CD4-positive, alpha-beta T cell treated with Interferon gamma for 1 hour (primary cell): ENCODE data around the gene CD63.

Experiments
- DNase-seq: peaks from one replicate; pipeline ENCODE4 v3.0.0-alpha.2; 2020

Gene CD63

DNA sequence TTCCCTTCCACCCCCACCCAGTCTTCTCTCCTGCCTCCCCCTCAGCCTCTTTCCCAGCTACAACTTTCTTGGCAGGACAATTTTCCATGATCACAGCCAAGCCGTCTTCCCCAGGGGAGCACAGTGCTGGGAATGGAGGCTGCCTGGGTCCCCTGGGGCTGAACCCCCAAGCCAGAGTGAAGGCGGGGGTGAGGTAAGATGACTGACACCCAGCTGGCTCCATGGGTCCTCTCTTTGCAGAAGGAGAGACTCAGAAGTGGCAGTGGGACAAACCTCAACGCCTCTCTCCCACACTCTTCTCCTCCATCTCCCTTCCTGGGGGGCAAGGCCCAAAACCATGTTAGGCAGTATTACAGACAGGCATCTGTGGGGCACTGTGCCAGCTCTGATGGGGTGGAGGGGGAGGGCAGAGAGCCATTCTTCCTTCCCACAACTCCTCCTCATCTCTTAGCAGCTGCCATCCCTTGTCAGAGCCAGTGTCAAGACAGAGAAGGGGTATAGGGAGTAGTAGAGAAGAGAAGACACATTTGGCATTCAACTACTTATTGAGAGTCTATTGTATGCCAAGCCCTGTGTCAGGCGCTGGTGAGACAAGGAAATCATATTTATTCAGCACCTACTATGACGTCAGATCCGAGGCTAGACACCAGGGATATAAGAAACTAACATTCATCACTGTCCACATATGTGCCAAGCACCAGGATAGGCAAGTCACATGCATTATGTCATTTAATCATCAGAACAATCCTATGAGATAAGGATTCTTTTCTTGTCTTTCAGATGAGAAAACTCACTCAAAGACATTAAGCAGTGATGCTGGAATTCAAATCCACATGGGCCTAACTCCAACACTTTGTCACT, 24.7 kb downstream of the CD63 start:
- DNase-seq = no peak

DNA sequence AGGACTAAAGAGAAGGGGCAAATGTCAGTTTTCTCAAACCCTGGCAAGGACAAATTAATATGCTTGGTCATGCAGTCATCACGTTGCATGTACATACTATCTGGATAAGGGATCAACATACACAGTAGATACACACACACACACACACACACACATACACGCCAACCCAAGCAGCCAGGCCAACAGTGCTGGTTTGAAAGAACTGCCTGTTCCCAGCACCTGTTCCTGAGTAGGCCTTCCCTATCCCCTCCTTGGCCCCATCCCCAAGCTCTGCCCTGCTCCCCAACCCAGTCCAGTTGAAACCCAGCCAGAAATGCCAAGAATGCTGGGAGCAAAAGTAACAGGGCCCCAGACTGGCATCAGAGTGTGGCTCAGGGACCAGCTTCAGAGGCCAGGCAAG, 25.5 kb downstream of the CD63 start:
- no peak for DNase-seq

DNA sequence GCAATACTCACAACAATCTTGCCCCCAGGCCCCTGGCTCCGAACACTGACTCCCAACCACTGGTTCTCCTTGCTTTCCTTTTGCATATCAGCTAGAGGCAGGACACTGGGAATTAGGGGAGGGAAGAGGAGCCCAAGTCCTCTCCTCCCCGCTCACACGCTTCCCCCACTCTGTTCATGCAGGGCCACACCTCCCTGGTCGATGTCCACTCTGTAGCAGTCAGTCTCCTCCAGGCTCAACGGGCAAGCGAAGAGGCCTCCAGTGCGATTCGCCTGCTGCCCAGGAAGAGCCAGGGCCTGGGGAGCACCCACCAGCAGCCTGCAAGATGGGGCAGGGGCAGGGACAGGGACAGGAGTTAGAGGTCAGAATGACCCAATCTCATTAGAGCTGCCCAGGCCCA, 25.9 kb downstream of the CD63 start:
- DNase-seq = no peak

DNA sequence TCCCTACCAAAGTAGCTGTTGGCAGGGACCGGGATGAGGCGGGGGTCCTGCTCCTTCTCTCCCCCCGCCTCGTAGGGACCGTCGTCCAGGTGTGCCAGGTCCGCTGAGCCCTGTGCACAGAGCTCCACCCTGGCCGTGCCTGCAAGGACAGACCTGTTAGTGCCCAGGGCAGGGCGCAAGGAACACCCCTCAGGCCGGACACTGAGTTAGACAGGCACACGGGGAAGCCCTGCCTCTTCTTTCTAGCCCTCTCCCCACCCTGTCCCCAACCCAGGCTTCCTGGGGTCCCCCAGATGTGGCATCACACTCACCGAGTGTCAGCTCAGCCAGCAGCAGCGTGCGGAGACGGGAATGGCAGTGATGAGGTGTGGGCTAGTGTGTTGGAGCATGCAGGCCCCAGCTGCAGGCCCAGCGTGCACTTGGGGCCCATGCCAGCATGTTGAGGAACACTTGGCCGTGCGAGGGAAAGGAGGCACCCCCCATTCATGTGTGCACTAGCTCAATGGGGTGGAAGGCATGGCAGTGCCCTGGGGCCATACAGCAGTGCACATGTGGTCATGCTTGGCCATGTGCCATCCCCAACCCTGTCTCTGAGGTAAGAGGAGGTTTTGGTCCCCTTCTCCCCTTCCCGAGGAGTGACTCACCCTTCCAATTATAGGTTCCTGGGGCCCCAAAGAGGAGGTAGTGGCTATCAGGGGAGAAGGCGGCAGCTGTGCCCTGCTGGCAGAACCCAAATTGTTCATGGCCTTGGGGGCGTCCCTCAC, 28.4 kb downstream of the CD63 start:
- DNase-seq = no peak

DNA sequence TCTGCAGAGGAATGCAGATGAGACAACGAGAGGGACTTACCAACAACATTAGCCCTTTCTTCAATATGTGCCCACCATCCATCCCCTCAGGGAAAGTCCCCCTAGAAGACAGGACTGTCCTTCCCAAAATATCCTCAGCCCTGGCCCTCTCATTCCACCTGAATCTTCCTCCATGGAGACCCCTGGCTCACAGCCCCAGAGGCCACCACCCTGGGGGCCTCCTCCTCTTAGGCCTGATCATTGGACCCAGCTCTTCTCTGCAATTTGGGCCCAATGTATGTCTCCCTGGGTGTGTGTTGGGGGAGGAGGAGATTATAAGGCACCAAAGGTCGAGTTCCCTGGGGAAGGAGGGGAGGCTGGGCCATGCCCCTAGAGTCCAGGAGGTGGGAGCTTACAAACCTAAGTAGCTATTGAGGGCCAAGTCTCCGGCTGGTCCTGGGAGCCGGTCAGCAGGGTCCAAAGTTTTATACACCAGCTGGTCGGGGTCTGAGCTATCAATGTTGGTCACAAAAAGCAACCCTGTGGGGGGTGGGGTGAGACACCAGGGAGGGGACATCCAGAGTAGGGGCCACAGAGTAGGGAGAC, 29.2 kb downstream of the CD63 start:
- DNase-seq = no peak

DNA sequence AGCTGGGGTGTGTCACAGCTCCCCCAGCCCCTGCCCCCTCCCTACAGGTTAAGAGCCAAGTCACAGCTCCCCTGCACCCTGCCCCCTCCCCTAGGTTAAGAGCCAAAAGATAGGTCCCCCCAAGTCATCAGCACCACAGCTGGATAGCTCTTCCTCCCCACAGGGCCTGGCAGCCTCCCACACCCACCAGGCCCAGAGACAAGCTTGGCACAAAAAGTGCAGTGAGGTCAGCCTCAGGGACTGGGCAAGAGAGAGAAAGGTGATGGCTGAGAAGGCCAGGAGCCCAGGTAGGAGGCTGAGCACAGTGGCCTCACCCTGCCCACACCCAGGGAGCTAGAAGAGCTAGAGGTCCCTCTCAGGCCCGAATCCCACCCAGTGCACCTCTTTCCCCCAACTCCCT, 29.8 kb downstream of the CD63 start:
- DNase-seq = no peak

DNA sequence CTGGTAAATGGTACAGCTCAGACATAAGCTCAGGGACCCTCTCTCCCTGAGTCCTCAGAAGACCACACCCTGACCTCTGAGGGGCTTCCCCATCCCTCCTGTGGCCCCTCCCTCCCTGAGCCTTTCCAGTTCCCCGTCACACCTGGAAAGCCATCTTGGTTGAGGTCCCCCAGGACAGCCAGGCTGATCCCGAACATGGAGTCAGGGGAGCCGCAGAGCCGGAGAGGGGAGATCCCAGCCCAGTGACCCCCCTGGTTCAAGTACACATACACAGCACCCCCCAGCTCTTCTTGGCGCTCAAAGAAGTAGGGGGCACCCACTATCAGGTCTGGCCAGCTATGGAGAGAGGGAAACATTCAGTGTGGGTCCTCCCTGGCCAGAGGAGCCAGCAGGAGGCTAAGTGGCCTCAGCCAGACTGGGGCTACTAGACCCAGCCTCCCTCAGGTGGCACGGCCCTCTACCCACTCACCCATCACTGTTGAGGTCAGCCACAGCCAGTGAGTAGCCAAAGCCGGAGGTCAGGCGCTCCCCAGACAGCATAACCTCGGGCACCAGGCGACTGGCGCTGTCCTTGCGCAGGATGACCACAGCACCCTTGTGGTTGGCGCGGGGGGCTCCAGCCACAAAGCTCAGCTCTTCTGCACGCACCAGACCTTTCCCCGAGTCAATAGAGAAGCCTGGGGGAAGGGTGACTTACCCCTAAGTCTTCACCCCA, 30.4 kb downstream of the CD63 start:
- DNase-seq = no peak

DNA sequence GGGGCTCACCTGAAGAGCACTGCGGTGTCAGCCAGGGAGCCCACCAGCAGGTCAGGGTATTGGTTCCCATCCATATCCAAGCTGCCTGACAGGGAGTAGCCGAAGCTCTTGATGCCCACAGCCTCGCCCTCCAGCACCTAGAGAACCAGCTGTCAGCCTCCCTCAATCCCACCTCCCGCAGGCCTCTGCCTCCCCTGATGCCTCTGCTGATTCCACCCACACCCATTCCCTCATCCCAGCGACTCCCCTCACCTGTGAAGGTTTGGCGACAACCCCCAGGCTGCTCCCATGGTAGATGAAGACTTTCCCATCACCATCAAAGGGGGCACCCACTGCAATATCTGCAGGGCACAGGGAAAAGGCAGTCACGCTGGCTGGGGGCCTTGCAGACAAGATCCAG, 31.1 kb downstream of the CD63 start:
- no peak for DNase-seq

DNA sequence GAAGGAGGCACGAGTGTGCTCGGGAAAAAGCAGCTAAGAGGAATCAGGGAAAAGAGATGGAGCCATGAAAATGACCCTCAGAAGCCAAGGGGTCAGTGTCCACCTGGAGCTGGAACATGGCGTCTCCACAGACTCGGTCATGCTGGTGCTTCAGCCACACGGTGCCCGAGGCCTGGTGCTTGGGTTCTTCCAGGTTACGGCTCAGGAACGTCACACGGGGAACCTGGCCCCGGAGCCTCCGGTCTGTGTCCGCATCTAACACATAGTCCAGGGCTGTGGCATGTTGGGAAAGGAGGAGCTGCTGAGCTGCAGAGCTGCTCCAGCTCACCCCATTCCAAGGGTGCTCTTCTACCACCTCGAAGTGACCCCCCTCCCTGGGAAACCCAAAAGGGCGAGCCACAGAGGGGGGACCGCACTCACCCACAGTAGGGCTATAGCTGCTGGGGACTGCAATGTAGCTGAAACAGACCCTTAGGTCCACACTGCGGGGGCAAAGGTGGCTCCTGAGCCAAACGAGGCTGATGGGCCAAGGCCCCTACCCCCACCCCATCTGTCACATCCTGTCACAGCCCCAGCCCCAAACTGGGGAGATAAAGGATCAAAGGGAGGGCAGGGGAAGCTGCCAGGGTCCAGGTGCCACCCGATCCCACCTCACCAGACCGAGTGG, 31.9 kb downstream of the CD63 start:
- DNase-seq = no peak

DNA sequence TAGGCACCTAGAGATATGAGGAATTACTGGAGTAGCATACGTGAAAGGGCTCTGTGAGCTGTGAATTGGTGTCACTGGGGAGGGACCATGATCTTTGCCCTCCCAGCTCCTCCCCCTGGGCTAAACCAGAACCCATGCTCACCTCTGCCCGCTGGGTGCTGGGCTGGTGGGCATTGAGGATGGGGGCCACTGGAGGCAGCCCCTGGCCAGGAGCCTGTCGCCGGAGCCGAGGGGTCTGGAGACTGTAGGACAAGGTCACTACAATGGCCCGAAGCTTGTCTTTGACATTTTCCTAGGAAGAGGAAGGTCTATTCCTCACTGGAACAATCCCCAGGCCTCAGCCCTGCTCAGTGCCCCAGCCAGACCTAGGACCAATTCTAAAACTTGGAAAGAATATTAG, 32.7 kb downstream of the CD63 start:
- no peak for DNase-seq

DNA sequence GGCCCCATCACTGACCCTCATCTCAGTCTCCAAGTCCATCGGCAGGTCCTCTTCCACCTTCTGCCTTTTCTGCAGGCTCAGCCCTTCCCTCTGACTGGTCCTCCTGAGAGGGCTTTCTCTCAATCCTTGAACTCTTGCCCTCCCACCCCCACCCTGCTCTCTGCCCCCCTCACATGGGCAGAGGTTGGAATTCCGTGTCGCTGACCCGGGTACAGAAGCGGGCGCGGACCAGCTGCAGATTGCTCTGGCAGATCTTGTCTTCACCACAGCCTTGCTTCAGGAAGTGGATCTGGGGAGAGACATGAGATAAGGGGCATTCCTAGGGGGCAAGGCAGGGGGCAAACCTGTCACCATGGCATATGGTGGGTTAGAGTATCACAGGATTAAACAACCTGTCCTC, 33.5 kb downstream of the CD63 start:
- DNase-seq = no peak

DNA sequence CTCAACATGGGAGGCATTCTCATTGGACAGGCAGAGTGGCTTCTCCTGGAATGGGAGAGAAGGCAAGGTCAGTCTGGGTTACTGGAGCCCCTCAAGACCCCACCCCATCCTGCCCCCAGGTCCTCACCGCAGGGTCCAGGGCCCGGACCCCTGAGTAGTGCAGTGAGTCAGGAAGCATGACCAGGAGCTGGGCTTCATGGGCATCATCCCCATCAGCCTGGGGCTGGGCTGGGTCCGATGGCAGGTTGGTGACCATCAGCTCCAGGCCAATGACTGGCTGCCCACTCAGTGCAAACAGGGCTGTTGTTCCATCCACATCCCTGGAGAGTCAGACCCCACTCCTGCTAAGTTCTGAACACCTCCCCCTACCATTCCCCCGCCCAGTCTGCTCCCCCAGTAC, 34.2 kb downstream of the CD63 start:
- no peak for DNase-seq

DNA sequence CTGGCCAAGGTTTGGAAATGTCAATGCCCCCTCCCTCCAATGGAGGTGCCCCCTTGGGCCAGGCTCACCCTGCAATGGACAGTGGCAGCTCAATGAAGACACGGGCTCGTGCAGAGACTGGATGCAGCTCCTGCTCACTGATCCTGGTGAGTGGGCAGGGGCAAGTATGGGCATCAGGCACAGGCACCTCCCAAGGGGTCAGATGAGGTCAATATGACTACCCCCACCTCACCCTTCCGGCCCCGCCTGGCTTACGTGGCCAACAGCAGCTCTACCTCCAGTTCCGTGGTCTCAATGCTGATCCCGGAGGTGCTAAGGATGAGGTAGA, 34.7 kb downstream of the CD63 start:
- no peak for DNase-seq

DNA sequence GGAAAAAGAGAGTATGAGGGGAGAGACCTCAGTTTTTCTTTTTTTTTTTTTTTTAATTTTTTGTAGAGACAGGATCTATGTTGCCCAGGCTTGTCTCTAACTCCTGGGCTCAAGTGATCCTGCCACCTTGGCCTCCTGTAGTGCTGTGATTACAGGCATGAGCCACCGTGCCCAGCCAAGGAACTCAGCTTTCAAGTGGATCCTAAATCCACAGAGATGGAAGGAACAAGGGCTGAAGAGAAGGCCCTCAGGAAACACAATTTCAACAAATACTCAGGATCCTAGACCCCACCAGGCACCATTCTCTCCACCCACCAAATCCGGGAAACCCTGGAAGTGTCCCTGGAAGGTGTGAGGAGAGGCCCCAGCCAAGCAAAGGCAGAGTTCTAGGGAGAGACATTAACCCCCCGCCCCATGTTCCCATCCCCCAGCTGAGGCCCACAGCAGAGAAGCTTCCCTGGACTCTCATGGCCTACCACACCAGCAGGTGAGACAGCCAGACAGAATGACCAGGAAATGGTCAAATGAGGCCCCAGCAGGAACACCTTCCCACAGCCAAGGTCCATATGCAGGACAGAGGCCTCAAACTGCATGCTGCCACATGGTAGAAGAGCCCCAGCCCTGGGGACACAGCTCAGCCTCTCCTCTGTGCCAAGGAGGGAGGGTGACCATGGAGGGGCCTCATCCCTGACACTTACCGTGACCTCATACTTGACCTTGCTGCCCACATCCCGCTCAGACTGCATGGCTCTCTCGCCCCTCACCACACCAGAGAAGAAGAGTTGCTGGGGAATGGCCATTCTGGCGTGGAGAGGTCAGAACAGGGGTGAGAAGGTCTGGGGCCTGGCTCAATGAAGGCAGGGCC, 35.3 kb downstream of the CD63 start:
- no peak for DNase-seq

DNA sequence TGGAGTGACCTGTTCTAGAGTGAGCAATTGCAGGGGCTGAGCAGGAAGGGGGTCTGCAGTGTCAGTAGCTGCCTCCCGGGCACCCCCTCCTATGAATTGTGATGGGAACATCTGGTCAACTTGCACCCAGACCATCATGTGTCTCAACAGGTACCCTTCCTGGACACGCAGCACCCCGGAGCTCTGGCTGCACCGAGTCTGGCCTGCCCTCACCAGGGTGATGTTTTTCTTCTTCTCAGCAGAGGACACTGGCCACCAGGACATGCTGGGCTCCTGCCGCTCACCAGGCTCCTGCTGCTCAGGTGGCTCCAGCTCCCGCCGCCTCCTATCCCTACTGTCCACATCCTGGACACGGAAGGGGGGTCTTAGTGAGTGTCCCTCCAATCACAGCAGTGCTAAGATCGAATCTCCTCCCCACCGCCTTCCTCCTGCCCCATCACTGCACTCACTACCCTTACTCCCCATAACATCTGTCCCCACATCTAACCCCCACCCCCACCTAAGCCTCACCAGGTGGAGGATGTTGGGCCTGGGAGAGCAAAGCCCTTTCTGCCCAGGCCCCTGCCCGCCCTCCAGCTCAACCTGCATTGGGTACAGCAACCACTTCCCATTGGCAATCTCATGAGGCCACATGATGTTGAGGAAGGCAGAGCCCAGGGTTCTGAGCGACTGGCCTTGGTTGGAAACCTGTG, 36.0 kb downstream of the CD63 start:
- DNase-seq = no peak

DNA sequence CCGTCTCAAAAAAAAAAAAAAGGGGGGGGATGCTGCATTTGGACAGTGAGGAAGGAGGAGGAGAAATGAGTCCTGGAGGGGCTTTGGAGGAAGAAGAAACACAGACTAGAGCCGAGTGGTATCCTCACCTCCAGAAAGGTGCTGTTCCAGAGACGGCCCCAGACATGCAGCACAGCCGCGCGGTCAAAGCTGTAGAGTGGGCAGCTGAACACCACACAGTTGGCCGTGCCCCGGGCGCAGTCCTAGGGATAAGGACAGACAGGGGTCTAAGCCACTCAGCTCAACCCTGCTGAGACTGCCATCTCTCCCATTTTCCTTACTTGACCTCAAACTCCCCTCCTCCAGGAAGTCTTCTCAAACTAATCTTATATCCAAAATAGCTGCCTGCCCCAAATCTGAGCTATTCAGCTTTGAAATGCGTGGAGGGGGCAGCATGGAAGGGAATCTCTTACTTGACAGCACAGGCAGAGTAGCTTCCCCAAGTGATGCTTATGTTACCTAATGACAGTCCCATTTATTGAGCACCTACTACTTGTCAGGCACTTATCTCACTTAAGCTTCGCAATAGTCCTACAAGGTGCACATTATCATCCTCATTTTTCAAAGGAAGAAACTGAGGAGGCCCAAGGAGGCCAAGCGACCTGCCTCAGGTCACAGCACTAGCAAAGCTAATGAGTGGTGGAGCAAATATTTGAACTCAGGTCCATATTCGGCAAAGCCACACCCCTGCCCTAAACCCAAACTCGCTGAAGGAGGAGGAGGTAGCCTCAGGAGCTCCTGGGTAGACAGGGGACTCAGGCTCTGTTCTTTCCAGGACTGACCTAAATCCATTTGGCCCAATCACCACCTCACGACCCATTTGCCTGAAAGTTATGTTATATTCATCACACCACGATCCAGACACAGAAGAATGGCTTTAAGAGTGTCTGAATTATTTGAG, 39.8 kb downstream of the CD63 start:
- no peak for DNase-seq

DNA sequence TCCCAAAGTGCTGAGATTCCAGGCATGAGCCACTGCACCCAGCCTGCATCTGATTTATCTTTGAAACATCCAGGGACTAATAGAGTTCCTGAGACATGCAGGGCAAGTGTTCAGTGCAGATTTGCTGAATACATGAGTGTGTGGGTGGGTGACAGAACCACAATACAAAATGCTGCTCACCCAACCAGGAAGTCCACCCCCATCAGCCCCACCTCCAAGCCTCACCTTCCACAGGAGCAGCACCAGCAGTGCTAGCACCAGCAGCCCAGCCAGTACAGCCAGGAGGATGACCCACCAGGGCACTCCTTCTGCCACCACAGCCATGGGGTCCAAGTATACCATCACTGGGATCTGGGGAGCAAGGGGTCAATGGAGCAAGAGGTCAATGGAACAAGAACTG, 41.1 kb downstream of the CD63 start:
- no peak for DNase-seq

DNA sequence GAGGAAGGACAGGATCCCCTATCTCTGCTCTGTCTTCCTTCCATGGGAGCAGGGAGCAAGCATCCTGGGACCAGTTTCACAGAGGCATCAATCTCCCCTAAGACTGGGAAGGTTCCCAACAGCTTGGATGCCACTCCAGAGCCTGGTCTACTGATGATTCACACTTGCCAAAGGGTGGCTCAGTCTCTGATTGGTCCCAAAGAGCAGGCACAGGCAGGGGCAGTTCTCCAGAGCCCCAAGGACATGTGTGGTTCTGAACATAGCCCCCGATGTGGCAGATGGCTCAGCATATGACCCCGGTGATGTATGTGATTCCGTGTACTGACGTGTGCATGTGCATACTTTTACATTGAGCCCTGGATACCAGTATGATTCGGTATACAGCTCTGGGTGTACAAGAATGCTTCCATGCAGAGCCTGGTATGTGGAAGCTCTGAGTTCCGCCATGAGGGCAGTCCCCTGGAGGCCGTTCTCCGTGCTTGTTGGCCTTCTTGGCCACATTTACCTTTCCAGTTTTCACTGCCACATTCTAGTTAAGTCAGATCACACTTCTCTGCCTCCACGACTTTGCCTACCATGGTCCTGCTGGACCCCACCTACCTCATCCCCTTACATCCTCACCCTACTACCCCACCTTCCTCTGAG, 42.3 kb downstream of the CD63 start:
- DNase-seq = no peak

DNA sequence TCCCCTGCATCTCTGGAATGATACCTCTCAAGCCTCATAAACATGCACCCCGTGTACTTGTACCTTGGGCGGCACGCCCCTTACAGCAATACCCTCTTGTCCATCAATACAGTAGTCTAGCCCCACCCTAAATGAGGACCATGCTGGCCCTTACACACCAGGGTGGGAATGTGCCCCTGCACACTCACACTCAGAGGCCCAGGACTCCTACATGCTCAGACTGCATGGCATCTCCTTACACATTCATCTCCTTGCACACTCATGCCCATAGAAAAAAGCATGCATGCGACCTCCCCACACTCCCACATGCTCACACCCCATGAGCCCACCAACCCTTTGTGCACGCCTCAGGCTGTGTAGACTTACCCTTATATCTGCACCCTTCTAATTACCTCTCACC, 43.1 kb downstream of the CD63 start:
- no peak for DNase-seq
